Peyer's patch (tissue), 4 donors: Measurements from ENCODE around the gene BZW2. TPM values are rescaled to one million over a fixed set of nuclear protein-coding genes. Genes with fewer than 3 reads are reported as not detected.
"Not testable (repeated sequence)": the region's sequence is repeated elsewhere in the genome, so short reads cannot be mapped to it uniquely, and the experiment has no call there.

ENCODE experiments used
- DNase-seq, 3 donors: peaks; one replicate each; pipeline ENCODE4 v3.0.0-alpha.2; 2017 to 2019
- H3K27ac ChIP-seq, 4 donors: fragments of 200-600 bp; sonication (generic); one replicate each; pipeline ENCODE4 v1.5.1; 2016 to 2019
- H3K27me3 ChIP-seq, 2 donors: fragments of 200-600 bp; sonication (generic); one replicate each; pipeline ENCODE4 v1.5.1; 2019
- H3K36me3 ChIP-seq, 3 donors: fragments of 200-600 bp; sonication (generic); one replicate each; pipeline ENCODE4 v1.5.1; 2016 to 2019
- H3K4me1 ChIP-seq, 4 donors: fragments of 200-600 bp; sonication (generic); one replicate each; pipeline ENCODE4 v1.5.1; 2016 to 2019
- H3K4me3 ChIP-seq, 4 donors: fragments of 200-600 bp; sonication (generic); 1 replicate in 3 of 4; 2 replicates in 1 of 4; pipeline ENCODE4 v1.5.1; 2016 to 2019; ENCODE audit warnings: mild to moderate bottlenecking in 1 of 4
- H3K9me3 ChIP-seq, 4 donors: fragments of 200-600 bp; sonication (generic); one replicate each; pipeline ENCODE4 v1.5.1; 2016 to 2019; ENCODE audit warnings: mild to moderate bottlenecking in 1 of 4
- POLR2A ChIP-seq, 2 donors: fragments of 450-650 bp; IDR thresholded peaks; one replicate each; pipeline ENCODE4 v1.5.1; 2017; ENCODE audit warnings: antibody characterized with exemption in 2 of 2, mild to moderate bottlenecking in 2 of 2, moderate library complexity in 2 of 2
- total RNA-seq, 4 donors: library from RNA; depleted of rRNA; stranded (reverse); fragments of >200 nt; gene quantifications; one replicate each; pipeline ENCODE4 v1.1.0, GENCODE V29; 2016
- TF ChIP-seq, protein P1 (sequence below), 6 experiments: fragments of 450-650 bp in 4 of 6; fragments of 200-600 bp in 2 of 6; sonication (generic) in 1 of 6; IDR thresholded peaks; one replicate each; pipeline ENCODE4 v1.5.1; 2017 to 2019; ENCODE audit warnings: antibody characterized with exemption in 6 of 6, mild to moderate bottlenecking in 3 of 6, moderate library complexity in 1 of 6

The BZW2 gene
- total RNA-seq, 4 donors from 2014 or later: 34.4 to 54.0 (median 42.9) TPM

DNA sequence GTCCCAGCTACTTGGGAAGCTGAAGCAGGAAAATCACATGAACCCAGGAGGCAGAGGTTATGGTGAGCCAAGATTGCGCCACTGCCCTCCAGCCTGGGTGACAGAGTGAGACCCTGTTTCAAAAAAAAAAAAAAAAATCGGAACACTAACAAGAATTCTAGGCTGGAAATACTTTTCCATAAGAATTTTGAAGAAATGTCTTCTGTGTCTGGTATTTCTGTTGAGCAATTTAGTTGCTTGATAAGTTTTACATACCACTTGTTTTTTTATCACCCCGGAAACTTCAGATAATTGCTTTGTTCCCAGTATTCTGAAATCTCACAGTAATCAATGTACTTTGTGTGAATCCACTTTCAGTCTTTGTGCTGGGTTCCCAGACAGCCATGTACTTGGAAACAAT lies 25.8 kb downstream of the BZW2 start:
- no peak overlapping the region for H3K4me3 ChIP-seq
- no peaks in the 10 kb centered on the region for H3K9me3 ChIP-seq
- no peaks in the 10 kb centered on the region for H3K27me3 ChIP-seq
- H3K27ac ChIP-seq: no peak overlapping the region
- H3K4me1 ChIP-seq: no peaks in the 10 kb centered on the region
- TF ChIP-seq, protein P1, sequence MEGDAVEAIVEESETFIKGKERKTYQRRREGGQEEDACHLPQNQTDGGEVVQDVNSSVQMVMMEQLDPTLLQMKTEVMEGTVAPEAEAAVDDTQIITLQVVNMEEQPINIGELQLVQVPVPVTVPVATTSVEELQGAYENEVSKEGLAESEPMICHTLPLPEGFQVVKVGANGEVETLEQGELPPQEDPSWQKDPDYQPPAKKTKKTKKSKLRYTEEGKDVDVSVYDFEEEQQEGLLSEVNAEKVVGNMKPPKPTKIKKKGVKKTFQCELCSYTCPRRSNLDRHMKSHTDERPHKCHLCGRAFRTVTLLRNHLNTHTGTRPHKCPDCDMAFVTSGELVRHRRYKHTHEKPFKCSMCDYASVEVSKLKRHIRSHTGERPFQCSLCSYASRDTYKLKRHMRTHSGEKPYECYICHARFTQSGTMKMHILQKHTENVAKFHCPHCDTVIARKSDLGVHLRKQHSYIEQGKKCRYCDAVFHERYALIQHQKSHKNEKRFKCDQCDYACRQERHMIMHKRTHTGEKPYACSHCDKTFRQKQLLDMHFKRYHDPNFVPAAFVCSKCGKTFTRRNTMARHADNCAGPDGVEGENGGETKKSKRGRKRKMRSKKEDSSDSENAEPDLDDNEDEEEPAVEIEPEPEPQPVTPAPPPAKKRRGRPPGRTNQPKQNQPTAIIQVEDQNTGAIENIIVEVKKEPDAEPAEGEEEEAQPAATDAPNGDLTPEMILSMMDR (IDR thresholded peaks at IDR 0.05): no peak
- TF ChIP-seq POLR2A (IDR thresholded peaks at IDR 0.05): no peak
- H3K36me3 ChIP-seq: peaks cover 0 to 21% (median 0%) of the 10 kb centered on the region in 3 donors
- no peak for DNase-seq

DNA sequence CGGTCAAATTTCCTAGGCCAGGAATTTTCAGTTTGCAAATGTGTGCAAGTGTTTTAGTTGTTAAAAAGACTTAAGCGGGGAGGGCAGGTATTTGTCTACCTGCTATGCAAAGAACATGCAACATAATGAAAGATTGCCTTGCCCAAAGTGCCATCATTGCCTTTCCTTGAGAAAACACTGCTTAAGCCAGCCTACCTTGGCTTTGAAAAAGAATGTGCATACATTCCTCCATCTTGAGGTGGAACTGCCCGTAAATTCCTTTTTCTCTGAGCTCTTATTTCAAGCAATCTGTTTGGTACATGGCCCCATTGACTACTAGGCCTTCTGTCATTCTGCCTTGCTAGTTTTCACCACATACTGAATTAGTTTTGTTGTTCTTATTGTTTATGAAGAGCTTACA lies 29.3 kb downstream of the BZW2 start:
- H3K27me3 ChIP-seq: no peaks in the 10 kb centered on the region
- no peak overlapping the region for H3K4me3 ChIP-seq
- no peaks in the 10 kb centered on the region for H3K4me1 ChIP-seq
- no peak overlapping the region for H3K27ac ChIP-seq
- H3K36me3 ChIP-seq: peaks cover 0 to 21% (median 0%) of the 10 kb centered on the region in 3 donors
- no peak for DNase-seq
- H3K9me3 ChIP-seq: no peaks in the 10 kb centered on the region
- TF ChIP-seq, protein P1 (IDR thresholded peaks at IDR 0.05): no peak
- TF ChIP-seq POLR2A (IDR thresholded peaks at IDR 0.05): no peak

DNA sequence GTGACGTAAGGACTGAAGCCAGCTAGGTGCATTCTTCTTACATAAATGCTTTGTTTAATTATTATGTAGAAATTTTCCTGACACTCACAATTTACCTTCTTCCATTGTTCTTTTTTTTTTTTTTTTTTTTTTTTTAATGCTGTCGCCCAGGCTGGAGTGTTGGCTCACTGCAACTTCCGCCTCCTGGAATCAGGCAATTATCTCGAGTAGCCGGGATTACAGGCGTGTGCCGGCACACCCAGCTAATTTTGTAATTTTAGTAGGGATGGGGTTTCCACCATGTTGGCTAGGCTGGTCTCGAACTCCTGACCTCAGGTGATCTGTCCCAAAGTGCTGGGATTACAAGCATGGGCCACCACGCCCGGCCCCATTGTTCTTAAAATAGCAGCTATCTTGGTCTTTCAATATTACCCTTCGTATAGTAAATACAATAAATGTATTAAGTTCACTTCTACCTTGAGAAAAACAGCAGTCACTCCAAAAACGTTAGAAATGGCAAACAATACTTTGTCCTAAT lies 32.1 kb downstream of the BZW2 start:
- TF ChIP-seq POLR2A (IDR thresholded peaks at IDR 0.05): no peak
- TF ChIP-seq, protein P1 (IDR thresholded peaks at IDR 0.05): no peak
- Histone ChIP-seq H3K27me3 (no peaks in the 10 kb centered on the region), H3K4me1 (no peaks in the 10 kb centered on the region), H3K27ac (no peak overlapping the region), H3K36me3 (peaks cover 0 to 45% (median 0%) of the 10 kb centered on the region in 3 donors), H3K4me3 (no peak overlapping the region), H3K9me3 (no peaks in the 10 kb centered on the region)
- no peak for DNase-seq

DNA sequence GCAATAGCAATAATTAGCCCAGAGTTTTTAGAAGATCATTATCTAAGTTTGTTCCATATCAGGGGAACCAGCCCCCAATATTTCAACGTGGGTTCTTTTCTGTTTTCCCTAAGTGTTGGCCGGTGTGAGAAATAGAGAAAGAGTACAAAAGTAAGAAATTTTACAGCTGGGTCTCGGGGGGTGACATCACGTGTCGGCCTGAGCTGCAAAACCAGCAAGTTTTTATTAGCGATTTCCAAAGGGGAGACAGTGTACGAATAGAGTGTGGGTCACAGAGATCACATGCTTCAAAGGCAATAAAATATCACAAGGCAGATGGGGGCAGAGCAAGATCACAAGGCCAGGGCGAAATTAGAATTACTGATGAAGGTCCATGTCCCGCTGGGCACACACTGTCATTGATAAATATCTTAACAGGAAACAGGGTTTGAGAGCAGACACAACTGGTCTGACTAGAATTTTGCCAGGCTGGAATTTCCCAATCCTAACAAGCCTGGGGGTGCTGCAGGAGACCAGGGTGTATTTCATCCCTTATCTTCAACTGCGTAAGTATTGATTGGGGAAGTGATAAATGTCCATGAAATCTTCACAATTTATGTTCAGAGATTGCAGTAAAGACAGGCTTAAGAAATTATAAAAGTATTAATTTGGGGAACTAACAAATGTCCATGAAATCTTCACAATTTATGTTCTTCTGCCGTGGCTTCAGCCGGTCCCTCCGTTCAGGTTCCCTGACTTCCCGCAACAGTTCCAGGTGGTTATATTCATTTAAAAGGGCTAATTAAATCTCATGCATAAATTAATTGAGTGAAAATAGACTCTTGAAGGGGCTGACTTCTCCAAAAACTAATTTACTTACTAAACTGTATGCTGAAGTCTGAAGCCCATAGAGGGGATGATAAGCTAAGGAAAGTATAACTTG lies 32.9 kb downstream of the BZW2 start:
- peaks cover 0 to 49% (median 0%) of the 10 kb centered on the region in 3 donors for H3K36me3 ChIP-seq
- not testable (repeated sequence) for H3K27ac ChIP-seq, H3K9me3 ChIP-seq, DNase-seq, H3K4me1 ChIP-seq, H3K4me3 ChIP-seq, H3K27me3 ChIP-seq

DNA sequence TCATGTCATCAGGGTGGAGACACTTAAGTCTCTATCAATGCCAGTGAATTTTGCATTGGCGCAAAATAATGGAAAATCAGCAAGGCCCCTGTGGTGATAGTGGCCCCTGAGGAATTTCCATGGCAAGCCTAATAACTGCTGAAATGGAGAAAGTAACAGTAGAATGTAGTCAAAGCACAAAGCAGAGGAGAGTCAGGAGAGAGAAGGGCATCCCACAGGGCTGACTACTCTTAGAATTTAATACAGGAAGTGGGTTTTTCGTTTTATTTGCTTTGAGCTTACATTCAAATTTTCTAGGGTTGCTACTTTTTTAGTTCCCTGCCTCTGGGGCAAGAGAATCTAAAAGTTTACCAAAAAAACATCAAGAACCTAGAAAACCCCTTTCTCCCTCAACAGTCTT lies 39.0 kb downstream of the BZW2 start:
- no peak overlapping the region for H3K4me3 ChIP-seq
- no peaks in the 10 kb centered on the region for H3K9me3 ChIP-seq
- no peaks in the 10 kb centered on the region for H3K4me1 ChIP-seq
- no peak overlapping the region for H3K27ac ChIP-seq
- H3K36me3 ChIP-seq: peaks cover 0 to 41% (median 0%) of the 10 kb centered on the region in 3 donors
- TF ChIP-seq POLR2A (IDR thresholded peaks at IDR 0.05): no peak
- TF ChIP-seq, protein P1 (IDR thresholded peaks at IDR 0.05): no peak
- no peaks in the 10 kb centered on the region for H3K27me3 ChIP-seq
- no peak for DNase-seq

DNA sequence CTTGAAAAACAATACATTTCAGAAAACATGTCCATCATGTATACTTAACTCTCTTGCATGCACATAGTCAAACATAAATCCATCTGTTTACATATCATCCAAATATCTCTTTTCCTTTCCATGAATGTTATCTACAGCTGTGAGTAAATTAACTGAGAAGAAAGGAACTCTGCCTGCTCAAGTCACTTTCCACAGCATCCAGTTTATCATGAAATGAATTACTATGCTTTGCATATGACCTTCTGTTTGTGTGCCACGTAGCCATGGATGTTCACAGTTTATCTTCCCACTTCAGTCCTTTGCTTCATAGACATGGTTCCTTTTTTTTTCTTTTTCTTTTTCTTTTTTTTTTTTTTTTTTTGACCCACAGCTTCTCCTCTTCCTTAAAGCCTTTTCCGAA lies 39.6 kb downstream of the BZW2 start:
- H3K9me3 ChIP-seq: no peaks in the 10 kb centered on the region
- H3K27ac ChIP-seq: no peak overlapping the region
- no peak overlapping the region for H3K4me3 ChIP-seq
- DNase-seq: no peak
- H3K4me1 ChIP-seq: no peaks in the 10 kb centered on the region
- peaks cover 0 to 45% (median 0%) of the 10 kb centered on the region in 3 donors for H3K36me3 ChIP-seq
- no peaks in the 10 kb centered on the region for H3K27me3 ChIP-seq
- TF ChIP-seq POLR2A (IDR thresholded peaks at IDR 0.05): no peak
- TF ChIP-seq, protein P1 (IDR thresholded peaks at IDR 0.05): no peak
